ENCODE results near the gene TBL1XR1. TPM values are rescaled to one million over a fixed set of nuclear protein-coding genes. Genes with fewer than 3 reads are reported as not detected.

TBL1XR1 gene
- total RNA-seq, 1 donor from 2014 or later: 275 TPM

DNA sequence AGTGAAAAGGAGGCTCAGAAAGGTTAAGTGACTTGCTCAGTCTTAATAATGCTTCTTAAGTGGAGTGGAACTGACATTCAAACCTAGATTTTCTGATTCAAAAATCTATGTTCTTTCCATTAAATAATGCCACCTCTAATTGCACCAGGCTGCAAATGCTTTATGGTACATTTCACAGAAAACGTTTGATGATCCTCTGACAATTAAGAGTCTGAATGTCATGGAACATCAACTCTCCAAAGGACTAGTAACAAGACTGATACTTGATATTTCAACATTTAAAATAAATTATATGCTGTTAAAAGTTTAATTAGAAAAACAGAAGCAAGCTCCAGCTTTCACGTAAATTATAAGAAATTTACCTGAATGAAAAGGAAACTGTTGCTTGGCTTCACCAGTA, 151.5 kb downstream of the TBL1XR1 start:
- no peak overlapping the region for H3K4me3 Mint-ChIP-seq
- Histone ChIP-seq H3F3A (ENCODE audit: low read depth) (no peaks in the 10 kb centered on the region), H2AFZ (replicated peaks) (no peak overlapping the region), H3K27ac (no peak overlapping the region), H3K4me3 (no peak overlapping the region), H3K36me3 (peaks cover 30% of the 10 kb centered on the region), H4K20me1 (ENCODE audit: low read depth) (no peaks in the 10 kb centered on the region), H3K9me3 (ENCODE audit: low read depth) (no peaks in the 10 kb centered on the region), H3K4me1 (no peaks in the 10 kb centered on the region), H3K79me2 (ENCODE audit: low read depth) (peaks cover 36% of the 10 kb centered on the region), H3K27me3 (no peaks in the 10 kb centered on the region), H3K9ac (no peak overlapping the region), H3K4me2 (no peak overlapping the region)
- H3K4me1 Mint-ChIP-seq: no peaks in the 10 kb centered on the region
- peaks cover 44% of the 10 kb centered on the region for H3K36me3 Mint-ChIP-seq
- no peak for TF ChIP-seq EZH2phosphoT487 (IDR thresholded peaks at IDR 0.05)
- TF ChIP-seq CTCF (IDR thresholded peaks at IDR 0.05): no peak
- no peak for TF ChIP-seq EZH2 (IDR thresholded peaks at IDR 0.05)
- no peaks in the 10 kb centered on the region for H3K27me3 Mint-ChIP-seq (ENCODE audit: insufficient read depth, low read depth)
- no peaks in the 10 kb centered on the region for H3K9me3 Mint-ChIP-seq
- H3K27ac Mint-ChIP-seq: no peak overlapping the region
- DNase-seq (ENCODE audit: low spot score): no peak

DNA sequence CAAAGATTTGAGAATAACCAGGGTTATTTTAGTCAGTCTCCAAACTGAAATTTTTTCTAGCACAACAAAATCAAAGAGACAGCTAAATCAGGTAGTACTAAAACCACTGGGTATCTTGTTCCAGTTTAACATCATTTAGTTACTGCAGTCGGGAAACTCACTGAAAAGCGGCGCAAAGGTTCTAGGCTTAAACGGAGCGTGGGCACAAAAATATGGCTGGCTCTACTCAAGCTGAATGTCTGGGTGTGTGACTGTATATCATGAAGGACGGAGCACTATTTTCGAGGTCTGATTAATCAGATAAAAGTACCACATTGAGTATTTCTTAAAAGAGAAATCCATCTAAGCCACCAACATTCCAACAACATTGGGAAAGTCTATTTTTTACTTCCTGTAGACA, 152.1 kb downstream of the TBL1XR1 start:
- H3K9ac ChIP-seq: no peak overlapping the region
- H3K36me3 ChIP-seq: peaks cover 30% of the 10 kb centered on the region
- Mint-ChIP-seq H3K4me3 (no peak overlapping the region), H3K36me3 (peaks cover 43% of the 10 kb centered on the region), H3K4me1 (no peaks in the 10 kb centered on the region), H3K27me3 (ENCODE audit: insufficient read depth, low read depth) (no peaks in the 10 kb centered on the region), H3K9me3 (no peaks in the 10 kb centered on the region), H3K27ac (no peak overlapping the region)
- H2AFZ ChIP-seq (replicated peaks): no peak overlapping the region
- H3F3A ChIP-seq (ENCODE audit: low read depth): no peaks in the 10 kb centered on the region
- no peak overlapping the region for H3K4me3 ChIP-seq
- H3K27me3 ChIP-seq: no peaks in the 10 kb centered on the region
- peaks cover 32% of the 10 kb centered on the region for H3K79me2 ChIP-seq (ENCODE audit: low read depth)
- no peaks in the 10 kb centered on the region for H3K4me1 ChIP-seq
- no peaks in the 10 kb centered on the region for H4K20me1 ChIP-seq (ENCODE audit: low read depth)
- H3K27ac ChIP-seq: no peak overlapping the region
- no peak overlapping the region for H3K4me2 ChIP-seq
- TF ChIP-seq CTCF (IDR thresholded peaks at IDR 0.05): no peak
- no peak for TF ChIP-seq EZH2 (IDR thresholded peaks at IDR 0.05)
- no peak for TF ChIP-seq EZH2phosphoT487 (IDR thresholded peaks at IDR 0.05)
- no peaks in the 10 kb centered on the region for H3K9me3 ChIP-seq (ENCODE audit: low read depth)
- no peak for DNase-seq (ENCODE audit: low spot score)

GRCh38 chr3:177041730-177042551, 155.3 kb downstream of the TBL1XR1 start:
- Histone ChIP-seq H2AFZ (replicated peaks) (no peak overlapping the region), H3K36me3 (peaks cover 12% of the 10 kb centered on the region), H3K27me3 (no peaks in the 10 kb centered on the region), H3K4me3 (no peak overlapping the region), H3K4me1 (no peaks in the 10 kb centered on the region), H3K27ac (no peak overlapping the region), H3K4me2 (no peak overlapping the region), H3K79me2 (ENCODE audit: low read depth) (peaks cover 25% of the 10 kb centered on the region), H3K9me3 (ENCODE audit: low read depth) (no peaks in the 10 kb centered on the region), H3F3A (ENCODE audit: low read depth) (no peaks in the 10 kb centered on the region), H3K9ac (no peak overlapping the region), H4K20me1 (ENCODE audit: low read depth) (no peaks in the 10 kb centered on the region)
- TF ChIP-seq EZH2 (IDR thresholded peaks at IDR 0.05): no peak
- TF ChIP-seq CTCF (IDR thresholded peaks at IDR 0.05): no peak
- no peak for TF ChIP-seq EZH2phosphoT487 (IDR thresholded peaks at IDR 0.05)
- no peak for DNase-seq (ENCODE audit: low spot score)
- Mint-ChIP-seq H3K9me3 (no peaks in the 10 kb centered on the region), H3K4me3 (no peak overlapping the region), H3K27ac (no peak overlapping the region), H3K4me1 (no peaks in the 10 kb centered on the region), H3K27me3 (ENCODE audit: insufficient read depth, low read depth) (no peaks in the 10 kb centered on the region), H3K36me3 (peaks cover 40% of the 10 kb centered on the region)

Data from neural progenitor cell (in vitro differentiated cells).